GM18520 (cell line): ENCODE results near the gene SESTD1.
"Not testable (repeated sequence)": the region's sequence is repeated elsewhere in the genome, so short reads cannot be mapped to it uniquely, and the experiment has no call there.

Source experiments
- ATAC-seq: cut with Tn5 transposase; IDR thresholded peaks from one replicate; pipeline ENCODE4 v1.9.1; 2021; ENCODE audit not compliant: unreplicated experiment

The SESTD1 gene

GRCh38 chr2:179123272-179123662, 141.4 kb downstream of the SESTD1 start:
- no peak for ATAC-seq

- no peak for ATAC-seq
These were observed 156.9 kb downstream of the SESTD1 start for GRCh38 chr2:179107737-179108136.

- ATAC-seq = peak; percentile 85
These were observed 157.8 kb downstream of the SESTD1 start for GRCh38 chr2:179106676-179107428.

- ATAC-seq = peak; percentile 10
These were observed 158.3 kb downstream of the SESTD1 start for GRCh38 chr2:179106342-179106675.

- ATAC-seq = no peak
These were observed 159.9 kb downstream of the SESTD1 start for GRCh38 chr2:179104736-179105135.

- ATAC-seq = no peak
These were observed 166.4 kb downstream of the SESTD1 start for GRCh38 chr2:179098080-179098689.

GRCh38 chr2:179097131-179097530, 167.5 kb downstream of the SESTD1 start:
- no peak for ATAC-seq

GRCh38 chr2:179096090-179096489, 168.5 kb downstream of the SESTD1 start:
- ATAC-seq = peak; percentile 98

GRCh38 chr2:179092912-179093311, 171.7 kb downstream of the SESTD1 start:
- not testable (repeated sequence) for ATAC-seq

GRCh38 chr2:179082697-179083096, 181.9 kb downstream of the SESTD1 start:
- no peak for ATAC-seq

GRCh38 chr2:179081954-179082353, 182.7 kb downstream of the SESTD1 start:
- no peak for ATAC-seq

GRCh38 chr2:179072527-179072926, 192.1 kb downstream of the SESTD1 start:
- ATAC-seq = no peak

- no peak for ATAC-seq
These were observed 192.7 kb downstream of the SESTD1 start for GRCh38 chr2:179071810-179072355.

GRCh38 chr2:179070895-179071294, 193.7 kb downstream of the SESTD1 start:
- no peak for ATAC-seq

GRCh38 chr2:179069685-179070084, 194.9 kb downstream of the SESTD1 start:
- ATAC-seq = no peak

GRCh38 chr2:179068991-179069643, 195.5 kb downstream of the SESTD1 start:
- no peak for ATAC-seq

GRCh38 chr2:179059026-179059700, 205.5 kb downstream of the SESTD1 start:
- no peak for ATAC-seq

- no peak for ATAC-seq
These were observed 206.9 kb downstream of the SESTD1 start for GRCh38 chr2:179057737-179058136.

- ATAC-seq = not testable (repeated sequence)
These were observed 211.1 kb downstream of the SESTD1 start for GRCh38 chr2:179053568-179053967.
